Measurements from ENCODE around the gene SCN4A. TPM values are rescaled to one million over a fixed set of nuclear protein-coding genes. Genes with fewer than 3 reads are reported as not detected.

Gene SCN4A
- total RNA-seq, 2 experiments from 2014 or later, result 0.08 to 0.13 TPM

DNA sequence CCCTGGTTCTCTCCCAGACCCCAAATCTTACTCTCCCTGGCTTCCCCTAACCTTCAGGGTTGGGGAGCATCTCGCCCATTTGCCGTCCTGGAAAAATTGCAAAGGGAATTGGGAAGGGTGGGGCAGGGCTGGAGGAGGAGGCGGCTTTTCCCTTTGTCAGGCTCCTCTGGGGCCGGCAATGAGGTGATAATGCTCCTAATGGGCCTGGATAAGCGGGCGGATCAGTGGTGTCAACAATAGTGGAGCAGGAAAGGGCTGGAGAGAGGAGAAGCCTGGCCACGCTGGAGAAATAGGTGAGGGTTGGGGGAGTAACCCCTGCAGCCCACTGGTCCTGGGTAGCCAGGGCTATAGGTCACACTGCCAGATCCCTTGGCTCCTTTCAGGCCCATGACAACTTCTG lies 12.3 kb downstream of the SCN4A start:
- no peak for DNase-seq
- CTCF ChIA-PET, result interaction anchor here (1.3 to 2.3 kb wide), 2 partner anchors 14 to 41 kb away, joined by 7 read pairs; no protein-coding TSS in a partner anchor
- Mint-ChIP-seq H3K36me3 (ENCODE audit: low read depth) (no peaks in the 10 kb centered on the region), H3K4me3 (no peak overlapping the region), H3K4me1 (peaks cover 6% of the 10 kb centered on the region), H3K27me3 (peaks cover 5% of the 10 kb centered on the region), H3K9me3 (no peaks in the 10 kb centered on the region), H3K27ac (no peak overlapping the region)
- POLR2A ChIA-PET, result no interaction called here

DNA sequence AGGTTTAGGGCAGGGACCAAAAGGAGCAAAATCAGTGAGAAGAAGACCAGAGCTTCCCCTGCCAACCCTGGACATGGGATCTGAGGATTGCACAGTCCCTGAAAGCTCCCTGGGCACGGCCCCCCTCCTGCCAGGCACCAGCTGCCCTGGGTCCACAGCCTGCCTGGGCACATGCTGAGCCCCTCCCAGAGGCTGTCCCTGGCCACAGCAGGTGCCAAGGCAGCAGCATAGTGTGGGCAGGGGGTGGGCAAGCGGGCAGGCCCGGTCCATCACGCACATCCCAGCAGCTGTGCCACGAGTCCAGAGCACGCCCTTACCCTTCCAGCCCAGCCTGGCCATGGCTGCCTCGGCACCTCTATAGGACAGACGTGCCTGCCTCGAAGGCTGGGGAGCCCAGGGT lies 12.7 kb downstream of the SCN4A start:
- ChIA-PET CTCF (no interaction called here), POLR2A (no interaction called here)
- Mint-ChIP-seq H3K9me3 (no peaks in the 10 kb centered on the region), H3K4me1 (peaks cover 9% of the 10 kb centered on the region), H3K36me3 (ENCODE audit: low read depth) (no peaks in the 10 kb centered on the region), H3K4me3 (no peak overlapping the region), H3K27me3 (peaks cover 5% of the 10 kb centered on the region), H3K27ac (no peak overlapping the region)
- no peak for DNase-seq

DNA sequence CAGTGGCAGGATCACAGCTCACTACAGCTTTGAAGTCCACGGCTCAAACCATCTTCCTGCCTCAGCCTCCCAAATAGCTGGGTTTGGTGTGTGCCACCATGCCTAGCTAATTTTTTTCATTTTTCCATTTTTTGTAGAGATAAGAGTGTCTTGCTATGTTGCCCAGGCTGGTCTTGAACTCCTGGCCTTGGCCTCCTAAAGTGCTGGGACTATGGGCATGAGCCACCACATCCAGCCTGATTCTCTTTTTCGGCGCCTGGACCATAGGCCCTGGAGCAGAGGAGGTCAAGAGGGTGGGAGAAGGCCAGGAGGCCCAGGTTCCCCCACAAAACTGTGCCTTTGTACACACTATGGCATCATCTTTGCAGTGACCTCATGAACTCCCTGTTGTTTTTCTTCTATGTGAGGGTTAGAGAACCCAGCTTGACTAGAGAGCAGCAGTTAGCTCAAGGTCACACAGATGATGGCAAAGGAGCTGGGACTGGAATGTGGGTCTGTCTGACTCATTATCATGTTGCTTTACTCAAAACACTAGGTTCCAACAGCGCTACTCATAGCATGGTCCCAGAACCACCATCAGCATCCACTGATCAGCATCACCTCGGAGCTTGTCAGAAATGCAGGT lies 16.3 kb downstream of the SCN4A start:
- no peak overlapping the region for H3K4me3 Mint-ChIP-seq
- H3K4me1 Mint-ChIP-seq, result peaks cover 25% of the 10 kb centered on the region
- POLR2A ChIA-PET, result interaction anchor here (1.3 to 1.5 kb wide), 2 partner anchors 10 to 11 kb away, joined by 3 to 4 read pairs; no protein-coding TSS in a partner anchor
- no peak overlapping the region for H3K27ac Mint-ChIP-seq
- no peak for DNase-seq
- H3K9me3 Mint-ChIP-seq, result no peaks in the 10 kb centered on the region
- CTCF ChIA-PET, result interaction anchor here (1.0 to 2.8 kb wide), 3 partner anchors 10 to 70 kb away, joined by 3 to 21 read pairs (median 4); no protein-coding TSS in a partner anchor
- H3K36me3 Mint-ChIP-seq (ENCODE audit: low read depth), result no peaks in the 10 kb centered on the region
- H3K27me3 Mint-ChIP-seq, result peaks cover 5% of the 10 kb centered on the region

DNA sequence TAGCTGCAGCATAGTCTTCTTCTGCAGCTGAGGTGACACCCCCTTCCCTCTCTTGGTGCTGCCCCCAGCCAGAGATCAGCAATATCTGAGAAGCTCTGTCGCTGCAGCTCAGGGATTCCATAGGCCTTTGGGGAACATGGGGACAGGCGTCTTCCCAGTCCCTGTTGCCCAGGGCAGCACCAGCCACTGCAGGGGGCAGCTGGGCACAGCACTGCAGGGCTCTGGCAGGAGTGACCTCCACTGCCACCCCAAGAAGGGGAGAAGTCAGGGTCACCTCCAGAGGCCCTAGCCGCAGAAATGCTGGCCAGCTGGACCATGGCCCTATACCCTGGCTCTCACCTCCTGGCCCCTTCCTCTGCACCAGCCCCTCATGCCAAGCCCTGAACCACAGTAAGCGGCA lies 16.9 kb downstream of the SCN4A start:
- Mint-ChIP-seq H3K36me3 (ENCODE audit: low read depth) (no peaks in the 10 kb centered on the region), H3K4me3 (no peak overlapping the region), H3K4me1 (peaks cover 25% of the 10 kb centered on the region), H3K9me3 (no peaks in the 10 kb centered on the region), H3K27ac (no peak overlapping the region), H3K27me3 (peaks cover 5% of the 10 kb centered on the region)
- CTCF ChIA-PET, result interaction anchor here (1.0 to 2.8 kb wide), 4 partner anchors 9 to 74 kb away, joined by 3 to 21 read pairs (median 5); no protein-coding TSS in a partner anchor
- DNase-seq, result no peak
- POLR2A ChIA-PET, result interaction anchor here (0.5 to 1.6 kb wide), 3 partner anchors 12 to 76 kb away, joined by 3 to 4 read pairs (median 4); no protein-coding TSS in a partner anchor

DNA sequence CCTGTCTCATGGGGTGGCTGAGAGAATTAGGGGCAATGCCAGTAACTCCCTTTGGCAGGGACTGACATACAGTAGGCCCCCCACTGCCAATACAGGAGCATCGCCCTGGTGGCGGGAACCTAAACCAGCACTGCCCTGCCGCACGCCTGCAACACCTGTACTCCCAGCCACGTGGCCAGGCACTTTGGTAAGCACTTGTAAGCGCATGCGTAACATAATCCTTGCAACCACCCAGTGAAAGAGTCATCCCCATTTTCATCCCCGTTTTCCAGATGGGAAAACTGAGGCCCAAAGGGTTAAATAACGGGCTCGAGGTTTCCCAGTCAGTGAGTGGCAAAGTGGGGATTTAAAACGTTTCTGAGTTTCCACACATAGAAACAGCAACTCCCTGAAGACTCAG lies 17.5 kb downstream of the SCN4A start:
- peaks cover 5% of the 10 kb centered on the region for H3K27me3 Mint-ChIP-seq
- H3K36me3 Mint-ChIP-seq (ENCODE audit: low read depth), result no peaks in the 10 kb centered on the region
- H3K4me1 Mint-ChIP-seq, result peaks cover 25% of the 10 kb centered on the region
- ChIA-PET CTCF (interaction anchor here (0.8 to 2.2 kb wide), 3 partner anchors 10 to 74 kb away, joined by 3 to 6 read pairs (median 4); no protein-coding TSS in a partner anchor), POLR2A (interaction anchor here (0.5 to 1.6 kb wide), 5 partner anchors 12 to 77 kb away, joined by 3 to 5 read pairs (median 4); partner anchors contain the start of gene ICAM2)
- no peak for DNase-seq
- H3K4me3 Mint-ChIP-seq, result no peak overlapping the region
- no peaks in the 10 kb centered on the region for H3K9me3 Mint-ChIP-seq
- no peak overlapping the region for H3K27ac Mint-ChIP-seq

DNA sequence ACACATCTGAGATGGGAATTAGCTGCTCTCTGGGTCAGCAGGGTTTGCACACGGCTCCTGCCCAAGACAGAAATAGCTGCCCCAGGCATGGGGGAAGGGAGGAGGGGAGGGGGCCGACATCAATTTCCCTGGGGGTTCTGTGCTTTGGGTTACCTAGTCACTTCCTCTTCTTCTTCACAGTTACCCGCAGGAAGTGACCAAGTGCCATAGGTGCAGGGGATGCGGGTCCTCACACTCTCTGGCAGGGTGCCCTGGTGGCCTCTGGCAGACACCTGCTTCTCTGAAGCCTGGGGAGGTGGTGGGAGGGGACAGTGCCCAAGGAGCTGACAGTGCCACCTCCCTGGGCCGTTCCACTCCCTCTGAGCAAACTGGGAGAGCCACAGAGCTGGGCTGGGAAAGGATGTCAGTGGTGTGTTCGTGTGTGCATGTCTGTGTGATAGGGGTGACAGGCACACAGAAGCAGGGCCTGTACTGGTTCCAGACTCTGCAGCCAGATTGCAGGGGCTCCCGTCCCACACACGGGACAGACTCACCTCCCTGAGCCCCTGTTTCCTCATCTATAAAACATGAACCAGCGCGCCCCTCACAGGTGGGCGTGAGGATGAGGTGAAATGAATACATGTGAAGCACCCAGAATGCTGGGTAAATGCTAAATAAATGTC lies 18.2 kb downstream of the SCN4A start:
- CTCF ChIA-PET, result interaction anchor here (0.8 to 2.2 kb wide), 5 partner anchors 8 to 179 kb away, joined by 3 to 6 read pairs (median 5); no protein-coding TSS in a partner anchor

DNA sequence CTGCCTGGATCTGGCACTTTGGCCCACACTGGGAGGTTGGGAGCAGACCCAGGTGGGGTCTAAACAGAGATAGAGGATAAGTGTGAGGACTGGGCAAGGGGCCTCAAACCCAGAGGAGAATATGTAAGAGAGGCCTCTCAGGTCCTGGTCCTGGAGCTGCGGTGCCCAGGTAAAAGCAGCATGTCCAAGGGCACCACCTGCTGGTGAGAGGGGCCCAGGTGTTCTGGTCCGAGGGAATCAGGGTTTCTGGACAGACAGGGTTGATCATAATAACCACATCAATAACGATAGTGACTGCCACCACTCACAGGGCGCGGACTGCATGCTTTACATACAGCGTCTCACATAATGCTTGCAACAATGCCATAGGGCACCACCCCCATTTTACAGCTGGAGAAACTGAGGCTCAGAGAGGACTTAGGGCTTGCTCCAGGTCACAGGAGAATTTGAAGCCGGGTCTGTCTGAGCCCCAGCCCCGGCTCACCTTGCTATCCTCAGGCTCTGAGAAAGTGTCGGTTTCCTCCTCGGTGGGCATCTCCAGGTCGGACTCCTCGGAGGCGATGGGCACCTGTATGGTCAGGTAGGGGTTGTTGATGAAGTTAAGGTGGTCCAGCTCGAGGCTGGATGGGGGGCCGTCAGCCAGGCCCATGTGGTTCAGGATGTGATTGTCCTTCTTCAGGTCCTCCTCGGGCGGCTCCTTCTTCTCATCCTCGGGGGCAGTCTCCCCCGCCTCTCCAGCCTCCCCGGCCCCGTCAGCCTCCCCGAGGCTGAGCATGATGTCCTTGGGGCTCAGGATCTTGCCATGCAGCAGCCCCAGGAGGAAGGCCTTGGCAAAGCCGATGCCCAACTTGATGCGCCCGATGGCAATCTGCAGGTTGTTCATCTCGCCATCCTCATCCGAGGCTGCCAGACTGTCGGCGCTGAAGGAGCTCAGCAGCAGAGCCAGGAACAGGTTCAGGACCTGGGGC lies 21.5 kb downstream of the SCN4A start:
- peaks cover 34% of the 10 kb centered on the region for H3K4me1 Mint-ChIP-seq
- ChIA-PET POLR2A (interaction anchor here (0.8 to 1.5 kb wide), 4 partner anchors 11 to 39 kb away, joined by 3 read pairs; partner anchors contain the start of gene CD79B), CTCF (interaction anchor here (1.0 to 4.2 kb wide), 9 partner anchors 16 to 182 kb away, joined by 3 to 47 read pairs (median 4); partner anchors contain the start of genes CD79B, GH1 and ICAM2)
- no peaks in the 10 kb centered on the region for H3K9me3 Mint-ChIP-seq
- H3K36me3 Mint-ChIP-seq (ENCODE audit: low read depth), result no peaks in the 10 kb centered on the region
- no peak overlapping the region for H3K27ac Mint-ChIP-seq
- peaks cover 2% of the 10 kb centered on the region for H3K27me3 Mint-ChIP-seq
- DNase-seq, result peak; percentile 53
- H3K4me3 Mint-ChIP-seq, result no peak overlapping the region

More for the DNA sequence above, 18.2 kb downstream of the SCN4A start:
- H3K4me1 Mint-ChIP-seq, result peaks cover 25% of the 10 kb centered on the region
- H3K4me3 Mint-ChIP-seq, result no peak overlapping the region
- no peaks in the 10 kb centered on the region for H3K36me3 Mint-ChIP-seq (ENCODE audit: low read depth)
- peak; percentile 48 for DNase-seq
- POLR2A ChIA-PET, result interaction anchor here (0.7 to 1.6 kb wide), 5 partner anchors 13 to 71 kb away, joined by 3 to 5 read pairs (median 3); partner anchors contain the start of gene ICAM2
- H3K27me3 Mint-ChIP-seq, result peaks cover 2% of the 10 kb centered on the region
- H3K27ac Mint-ChIP-seq, result no peak overlapping the region
- no peaks in the 10 kb centered on the region for H3K9me3 Mint-ChIP-seq

DNA sequence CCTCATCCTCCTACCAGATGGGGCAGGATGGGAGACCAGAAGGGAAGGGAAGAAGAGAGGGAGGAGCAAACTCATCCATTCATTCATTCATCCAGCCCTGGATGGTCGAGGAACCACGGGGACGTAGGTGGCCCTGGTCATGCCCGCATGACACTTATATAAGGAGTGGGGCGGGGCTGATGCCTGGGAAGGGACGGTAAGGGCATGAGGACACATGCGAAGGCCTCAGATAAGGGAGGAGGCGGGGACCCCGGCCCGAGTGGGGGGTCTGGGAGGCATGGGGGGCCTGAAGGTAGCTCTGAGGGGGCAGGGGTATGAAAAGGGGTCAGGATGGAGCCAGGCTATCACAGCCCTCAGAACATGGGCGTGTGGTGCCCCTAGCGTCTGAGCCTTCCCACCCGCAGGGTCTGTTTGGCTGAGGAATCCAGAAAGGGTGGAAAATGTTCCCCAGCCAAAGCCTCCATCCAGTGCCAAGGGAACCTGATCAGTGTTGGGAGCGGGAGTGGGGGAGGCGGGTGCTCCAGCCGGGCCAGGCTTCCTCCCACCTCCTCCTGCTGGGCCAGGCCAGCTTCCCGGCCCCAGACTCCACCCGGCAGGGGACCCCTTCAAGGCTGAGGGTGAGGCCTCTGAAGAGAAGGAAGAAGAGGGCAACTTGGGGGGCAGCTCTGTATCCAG lies 23.0 kb downstream of the SCN4A start:
- ChIA-PET POLR2A (interaction anchor here (1.4 kb wide), 2 partner anchors 40 to 196 kb away, joined by 3 to 4 read pairs; no protein-coding TSS in a partner anchor), CTCF (interaction anchor here (0.6 to 4.2 kb wide), 9 partner anchors 17 to 184 kb away, joined by 3 to 47 read pairs (median 3); partner anchors contain the start of genes CD79B, CSHL1, GH1 and ICAM2)
- Mint-ChIP-seq H3K27me3 (peaks cover 2% of the 10 kb centered on the region), H3K4me3 (no peak overlapping the region), H3K36me3 (ENCODE audit: low read depth) (no peaks in the 10 kb centered on the region), H3K27ac (no peak overlapping the region), H3K9me3 (no peaks in the 10 kb centered on the region), H3K4me1 (peaks cover 37% of the 10 kb centered on the region)
- DNase-seq, result no peak

DNA sequence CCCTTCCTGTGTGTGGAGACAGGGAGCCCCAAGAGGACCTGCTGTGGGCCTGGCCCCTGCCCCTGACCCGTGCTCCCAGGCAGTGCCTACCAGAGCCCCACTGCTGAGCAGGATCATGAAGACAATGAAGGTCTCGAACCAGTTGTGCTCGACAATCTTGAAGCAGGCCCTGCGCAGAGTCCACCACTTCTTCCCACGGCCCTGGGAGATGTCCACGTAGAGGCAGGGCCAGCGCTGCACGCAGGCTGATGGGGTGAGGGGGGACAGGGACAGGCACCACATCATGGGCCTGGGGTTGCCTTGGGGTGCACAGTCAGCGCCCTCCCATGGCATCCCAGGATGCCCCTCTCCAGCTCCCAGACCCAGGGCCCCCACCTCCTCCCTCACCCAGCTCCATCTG lies 24.2 kb downstream of the SCN4A start:
- DNase-seq, result no peak
- no peak overlapping the region for H3K27ac Mint-ChIP-seq
- H3K36me3 Mint-ChIP-seq (ENCODE audit: low read depth), result no peaks in the 10 kb centered on the region
- POLR2A ChIA-PET, result interaction anchor here (0.8 kb wide), 1 partner anchor 36 kb away, joined by 3 read pairs; no protein-coding TSS in a partner anchor
- peaks cover 26% of the 10 kb centered on the region for H3K4me1 Mint-ChIP-seq
- no peak overlapping the region for H3K4me3 Mint-ChIP-seq
- H3K27me3 Mint-ChIP-seq, result peaks cover 4% of the 10 kb centered on the region
- CTCF ChIA-PET, result interaction anchor here (1.2 kb wide), 1 partner anchor 38 kb away, joined by 3 read pairs; the partner anchor contains the start of gene CSHL1
- no peaks in the 10 kb centered on the region for H3K9me3 Mint-ChIP-seq

DNA sequence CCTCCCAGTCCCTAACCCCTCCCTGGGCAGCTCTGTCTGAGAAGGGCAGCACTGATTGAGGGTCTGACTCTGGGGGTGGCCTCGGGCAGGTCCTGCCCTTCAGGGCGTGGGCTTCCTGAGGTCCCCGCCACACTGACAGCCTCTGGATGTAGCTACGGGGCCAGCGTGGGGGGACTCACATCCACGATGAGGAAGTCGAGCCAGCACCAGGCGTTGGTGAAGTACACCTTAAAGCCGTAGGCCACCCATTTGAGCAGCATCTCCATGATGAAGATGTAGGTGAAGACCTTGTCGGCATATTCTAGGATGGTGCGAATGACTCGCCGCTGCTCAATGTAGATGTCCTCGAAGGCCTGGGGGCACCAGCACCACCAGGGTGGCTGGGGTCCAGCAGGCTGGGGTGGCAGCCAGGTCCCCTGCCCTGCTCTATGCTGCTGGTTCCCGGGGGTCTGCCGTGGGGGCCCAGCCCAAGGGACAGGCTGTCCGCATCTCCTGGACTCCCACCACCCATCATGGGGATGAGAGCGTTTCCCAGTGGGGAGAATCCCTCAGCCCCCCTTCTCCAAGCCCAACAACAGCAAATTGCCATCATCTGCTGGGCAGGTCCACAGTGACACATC lies 24.9 kb downstream of the SCN4A start:
- POLR2A ChIA-PET, result interaction anchor here (1.0 kb wide), 1 partner anchor 198 kb away, joined by 4 read pairs; no protein-coding TSS in a partner anchor
- Mint-ChIP-seq H3K27me3 (peaks cover 6% of the 10 kb centered on the region), H3K27ac (no peak overlapping the region), H3K9me3 (no peaks in the 10 kb centered on the region), H3K36me3 (ENCODE audit: low read depth) (no peaks in the 10 kb centered on the region), H3K4me3 (no peak overlapping the region), H3K4me1 (peaks cover 25% of the 10 kb centered on the region)
- CTCF ChIA-PET, result interaction anchor here (1.9 to 2.8 kb wide), 8 partner anchors 9 to 81 kb away, joined by 7 to 59 read pairs (median 16); partner anchors contain the start of genes CSHL1 and GH1
- DNase-seq, result no peak
